GM18951 (cell line): ENCODE results near the gene CLDN2.

Experiments
- POLR2A ChIP-seq: IDR thresholded peaks from 4 replicates; pipeline ENCODE4 v1.6.1; 2011; ENCODE audit warnings: mild to moderate bottlenecking; ENCODE audit not compliant: insufficient read length, insufficient read depth; ENCODE audit errors: extremely low read depth
- in situ Hi-C: fragments of 300-500 bp; cut with MboI; formaldehyde crosslinking; loops from one replicate; pipeline ENCODE4 v1.12.0; 2022; ENCODE audit warnings: low sequenced_read_pairs, mixed read lengths, inconsistent platforms; ENCODE audit not compliant: unreplicated experiment

CLDN2 gene

GRCh38 chrX:106933538-106933961 is 13.3 kb downstream of the CLDN2 start:
- TF ChIP-seq POLR2A: no peak
- in situ Hi-C loops: no loop called here

GRCh38 chrX:106935175-106935574 is 15.0 kb downstream of the CLDN2 start:
- in situ Hi-C loops: no loop called here
- no peak for TF ChIP-seq POLR2A

- in situ Hi-C loops: no loop called here
- TF ChIP-seq POLR2A: no peak
Observed at GRCh38 chrX:106936246-106936645, 16.0 kb downstream of the CLDN2 start.

GRCh38 chrX:106939566-106939965 is 19.4 kb downstream of the CLDN2 start:
- no peak for TF ChIP-seq POLR2A
- in situ Hi-C loops: no loop called here

GRCh38 chrX:106940068-106940467 is 19.9 kb downstream of the CLDN2 start:
- no peak for TF ChIP-seq POLR2A
- in situ Hi-C loops: no loop called here

- in situ Hi-C loops: no loop called here
- no peak for TF ChIP-seq POLR2A
Observed at GRCh38 chrX:106946464-106946863, 26.3 kb downstream of the CLDN2 start.

GRCh38 chrX:106948641-106949040 is 28.4 kb downstream of the CLDN2 start:
- no peak for TF ChIP-seq POLR2A
- in situ Hi-C loops: no loop called here

GRCh38 chrX:106949366-106949765 is 29.2 kb downstream of the CLDN2 start:
- in situ Hi-C loops: no loop called here
- no peak for TF ChIP-seq POLR2A

GRCh38 chrX:106950381-106950780 is 30.2 kb downstream of the CLDN2 start:
- no peak for TF ChIP-seq POLR2A
- in situ Hi-C loops: no loop called here

- TF ChIP-seq POLR2A: no peak
- in situ Hi-C loops: no loop called here
Observed at GRCh38 chrX:106951230-106951629, 31.0 kb downstream of the CLDN2 start.

GRCh38 chrX:106952089-106952488 is 31.9 kb downstream of the CLDN2 start:
- in situ Hi-C loops: no loop called here
- TF ChIP-seq POLR2A: no peak

GRCh38 chrX:106952538-106952937 is 32.3 kb downstream of the CLDN2 start:
- TF ChIP-seq POLR2A: no peak
- in situ Hi-C loops: no loop called here

GRCh38 chrX:106952988-106953387 is 32.8 kb downstream of the CLDN2 start:
- TF ChIP-seq POLR2A: no peak
- in situ Hi-C loops: no loop called here

- no peak for TF ChIP-seq POLR2A
- in situ Hi-C loops: no loop called here
Observed at GRCh38 chrX:106954041-106954440, 33.8 kb downstream of the CLDN2 start.
